ENCODE measurements around the gene CKAP5.

Gene CKAP5

DNA sequence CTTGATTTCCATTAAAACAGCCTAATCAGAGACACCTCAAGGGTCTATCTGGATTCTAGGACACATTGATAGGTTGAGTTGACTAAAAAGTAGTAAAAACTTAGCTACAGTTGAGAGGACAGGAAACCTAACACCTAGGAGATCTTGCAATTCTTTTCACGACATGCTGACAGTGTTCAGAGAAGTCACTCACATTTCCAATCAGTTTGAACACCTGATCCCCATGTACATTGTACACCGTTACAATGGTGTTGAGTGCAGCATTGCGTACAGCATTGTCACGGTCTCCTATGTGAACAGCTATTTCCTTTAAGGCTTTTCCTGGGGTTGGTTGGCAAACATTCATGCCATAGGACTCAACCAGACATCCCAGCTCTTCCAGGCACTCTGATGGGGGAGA lies 84.3 kb downstream of the CKAP5 start:
- DNase-seq, result no peak

DNA sequence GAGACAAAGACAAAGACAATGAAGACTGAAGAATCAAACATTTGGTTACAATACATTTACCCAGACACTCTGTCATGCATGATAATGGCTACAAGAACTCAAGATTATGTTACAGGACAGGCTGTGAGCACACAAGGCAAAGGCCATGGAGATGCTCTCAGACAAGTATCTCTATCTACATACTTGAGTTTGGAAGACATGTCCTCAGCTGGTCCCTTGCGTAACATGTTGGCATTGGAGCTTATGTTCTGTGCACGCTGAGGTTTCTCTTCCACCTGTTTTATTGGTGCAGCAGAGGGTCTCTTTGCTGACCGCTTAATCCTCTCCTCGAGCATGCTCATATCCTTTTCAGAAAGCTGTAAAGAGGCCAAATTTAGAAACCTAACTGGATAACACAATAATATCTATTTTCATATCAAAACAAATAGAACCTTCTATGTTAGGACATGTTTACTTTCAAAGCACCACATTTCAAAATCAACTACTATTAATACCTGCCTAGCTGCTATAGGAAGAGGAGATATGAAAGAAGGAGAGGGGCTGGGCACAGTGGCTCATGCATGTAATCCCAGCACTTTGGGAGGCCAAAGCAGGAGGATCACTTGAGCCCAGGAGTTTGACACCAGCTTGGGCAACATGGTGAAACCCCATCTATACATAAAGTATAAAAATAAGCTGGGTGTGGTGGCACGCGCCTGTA lies 85.5 kb downstream of the CKAP5 start:
- no peak for DNase-seq

DNA sequence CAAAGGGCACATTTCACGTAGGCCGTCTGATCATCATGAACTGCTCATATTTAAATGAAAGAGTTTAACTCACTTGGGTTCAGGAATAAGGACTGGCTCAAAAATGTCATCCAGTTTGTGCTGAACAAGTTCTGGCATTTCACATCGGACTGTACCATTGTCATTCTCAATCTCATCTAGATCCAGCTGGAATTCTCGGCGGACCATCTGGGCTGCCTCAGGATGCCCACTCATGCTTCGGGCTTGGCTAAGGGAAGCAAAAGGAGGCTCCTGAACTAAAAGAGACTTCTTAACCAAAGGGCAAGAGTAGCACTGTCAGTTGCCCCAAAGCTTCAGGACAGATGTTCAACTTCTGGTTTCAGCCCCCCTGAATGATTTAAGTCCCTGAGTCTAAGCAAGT lies 86.9 kb downstream of the CKAP5 start:
- DNase-seq, result no peak

DNA sequence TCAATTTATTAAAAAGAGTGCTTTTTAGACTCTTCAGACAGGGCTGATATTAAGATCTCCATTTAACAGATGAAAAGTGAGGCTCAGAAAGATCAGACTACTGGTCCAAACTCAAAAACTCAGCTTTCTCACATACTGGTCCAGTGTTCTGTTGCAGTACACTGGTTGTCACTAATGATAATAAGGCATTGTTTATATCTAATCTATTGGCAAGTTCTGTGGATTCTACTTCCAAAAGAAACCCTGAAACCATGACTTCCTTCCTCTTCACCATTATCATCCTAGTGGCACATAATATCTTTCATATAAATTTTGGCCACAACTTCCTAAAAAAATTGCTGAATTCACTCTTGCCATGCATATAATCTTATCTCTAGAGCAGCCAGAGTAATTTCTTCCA lies 90.1 kb downstream of the CKAP5 start:
- DNase-seq, result no peak

DNA sequence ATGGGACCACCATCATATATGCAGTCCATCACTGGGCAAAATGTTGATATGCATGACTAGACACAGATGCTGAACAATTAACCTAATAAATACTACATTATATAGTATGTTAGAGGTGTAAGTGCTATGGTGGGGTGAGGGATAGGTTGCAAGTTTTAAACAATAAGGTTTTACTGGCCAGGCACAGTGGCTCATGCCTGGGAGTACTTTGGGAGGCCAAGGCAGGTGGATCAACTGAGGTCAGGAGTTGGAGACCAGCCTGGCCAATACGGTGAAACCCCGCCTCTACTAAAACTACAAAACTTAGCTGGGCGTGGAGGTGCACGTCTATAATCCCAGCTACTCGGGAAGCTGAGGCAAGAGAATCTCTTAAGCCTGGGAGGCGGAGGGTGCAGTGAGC lies 98.9 kb downstream of the CKAP5 start:
- DNase-seq, result no peak

DNA sequence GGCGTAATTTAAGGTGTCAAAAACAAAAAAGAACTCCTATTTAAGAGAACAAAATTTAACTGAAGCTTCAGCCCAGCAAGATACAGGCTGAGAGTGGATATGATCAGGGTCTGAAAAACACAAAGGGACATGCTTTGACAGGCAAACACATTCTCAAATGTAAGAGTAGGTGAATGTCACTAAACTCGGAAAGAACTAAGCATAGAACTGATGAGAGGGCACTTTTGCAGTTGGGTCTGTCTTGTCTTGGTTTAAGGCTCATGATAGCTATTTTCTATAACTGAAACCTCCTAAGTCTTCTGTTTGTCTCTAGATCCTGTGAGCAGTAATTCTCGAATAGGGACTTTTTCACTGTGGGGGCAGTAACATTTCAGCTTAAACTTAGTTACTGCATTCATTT lies 100.1 kb downstream of the CKAP5 start:
- DNase-seq, result no peak

DNA sequence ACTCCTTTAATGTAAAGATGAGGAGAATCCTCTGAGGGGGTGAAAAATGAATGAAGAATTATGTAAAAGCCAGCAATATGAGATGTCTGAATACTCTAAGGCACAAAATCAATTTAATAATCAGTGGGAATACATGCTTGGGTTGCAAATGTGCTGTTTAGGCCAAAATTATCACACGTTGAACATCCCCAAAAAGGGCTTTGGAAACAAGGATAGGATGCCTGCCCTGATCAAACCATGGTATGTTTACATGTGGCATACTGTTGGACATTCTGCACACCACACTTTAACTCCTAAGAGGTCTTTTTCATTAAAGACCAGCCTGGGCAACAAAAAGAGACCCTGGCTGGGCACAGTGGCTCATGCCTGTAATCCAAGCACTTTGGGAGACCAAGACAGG lies 100.8 kb downstream of the CKAP5 start:
- no peak for DNase-seq

DNA sequence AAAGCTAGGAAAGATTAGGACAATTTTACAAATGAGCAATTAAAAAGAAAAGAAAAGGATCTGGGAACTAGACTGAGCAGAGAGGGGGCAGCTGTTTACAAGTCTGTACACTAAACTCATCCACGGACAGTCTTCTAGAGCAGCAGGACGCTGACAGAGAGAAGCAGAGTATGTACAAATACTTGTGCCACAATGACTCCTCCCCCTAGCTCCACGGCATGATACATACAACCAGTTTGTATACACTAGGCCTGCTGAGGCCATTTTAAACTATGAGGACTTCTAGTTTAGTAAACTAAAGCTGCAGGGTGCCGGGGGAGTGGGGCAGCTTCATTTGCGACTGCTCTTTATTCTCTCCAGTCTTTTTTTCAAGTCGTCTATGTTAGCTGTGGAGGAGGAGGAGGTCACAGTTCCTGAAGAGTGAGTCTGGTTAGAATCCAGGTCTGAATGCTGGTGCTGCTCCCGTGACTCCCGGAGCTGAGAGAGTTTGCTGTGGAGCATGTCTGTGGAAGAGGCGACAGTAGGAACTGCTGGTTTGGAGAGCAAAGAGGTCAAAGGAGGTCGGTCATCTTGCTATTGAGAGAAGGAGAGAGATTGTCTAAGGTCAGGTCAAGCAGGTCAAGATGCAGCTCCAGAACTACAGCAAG lies 102.3 kb downstream of the CKAP5 start:
- no peak for DNase-seq

DNA sequence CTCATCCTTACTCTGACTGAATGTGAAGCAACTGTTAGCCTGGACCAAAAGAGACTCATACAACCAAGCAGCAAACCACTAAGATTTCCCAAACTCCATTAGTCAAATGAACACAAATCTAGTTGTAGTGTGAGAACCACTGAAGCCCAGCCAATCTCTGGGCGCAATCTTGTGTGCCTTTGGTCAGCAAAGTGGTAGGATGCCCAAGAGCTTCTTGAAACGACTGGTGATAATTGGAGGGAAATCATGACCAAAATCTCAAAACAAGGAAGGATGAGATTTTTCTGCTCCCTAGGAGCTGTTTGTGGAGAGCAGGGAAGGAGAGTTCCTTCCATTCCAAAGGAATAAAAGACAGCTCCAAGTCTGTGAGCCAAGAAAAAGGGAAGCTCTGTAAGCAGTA lies 103.0 kb downstream of the CKAP5 start:
- DNase-seq, result no peak

DNA sequence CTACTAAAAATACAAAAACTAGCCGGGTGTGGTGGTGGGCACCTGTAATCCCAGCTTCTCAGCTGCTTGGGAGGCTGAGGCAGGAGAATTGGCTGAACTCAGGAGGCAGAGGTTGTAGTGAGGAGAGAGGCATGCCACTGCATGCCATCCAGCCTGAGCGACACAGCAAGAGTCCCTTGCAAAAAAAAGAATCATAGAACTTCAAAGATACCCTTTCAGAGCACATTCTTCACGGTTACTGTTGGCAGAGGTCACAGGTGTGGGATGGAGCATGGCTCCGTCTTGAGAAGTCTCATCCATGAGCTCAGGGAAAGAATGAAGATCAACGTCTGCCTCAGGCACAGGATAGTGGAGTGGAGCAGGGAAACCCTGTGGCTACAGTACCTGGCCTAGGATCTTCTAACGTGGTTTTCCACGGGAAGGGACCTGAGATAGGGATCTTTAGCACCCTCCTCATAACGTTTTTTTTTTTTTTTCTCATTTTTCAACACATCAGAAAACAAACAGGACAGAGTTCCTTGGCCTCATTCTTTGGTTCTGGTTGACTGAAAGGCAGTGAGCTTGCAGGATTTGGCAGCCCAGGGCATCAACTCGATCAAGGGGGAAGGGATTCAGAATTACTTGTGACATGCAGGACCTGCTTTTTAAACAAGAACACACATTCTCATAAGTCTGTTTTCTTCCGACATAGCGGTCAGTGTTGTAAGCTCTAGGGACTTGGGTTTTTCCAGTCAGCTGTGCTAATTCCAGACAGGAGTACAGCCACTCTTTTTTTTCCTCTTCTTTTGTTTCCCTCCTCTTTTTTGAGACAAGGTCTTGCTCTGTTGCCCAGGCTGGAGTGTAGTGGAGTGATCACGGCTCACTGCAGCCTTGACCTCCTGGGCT lies 104.2 kb downstream of the CKAP5 start:
- DNase-seq, result no peak

DNA sequence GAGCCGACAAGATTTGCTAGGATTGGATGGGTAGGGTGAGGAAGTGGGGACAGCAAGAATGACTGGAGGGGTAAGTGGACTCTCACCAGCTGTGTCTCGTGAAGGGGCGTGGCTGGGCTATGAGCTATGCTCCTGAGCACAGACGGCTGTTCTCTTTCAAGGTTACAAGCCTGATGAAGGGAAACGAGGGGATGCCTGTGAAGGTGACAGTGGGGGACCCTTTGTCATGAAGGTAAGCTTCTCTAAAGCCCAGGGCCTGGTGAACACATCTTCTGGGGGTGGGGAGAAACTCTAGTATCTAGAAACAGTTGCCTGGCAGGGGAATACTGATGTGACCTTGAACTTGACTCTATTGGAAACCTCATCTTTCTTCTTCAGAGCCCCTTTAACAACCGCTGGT lies 107.2 kb downstream of the CKAP5 start:
- DNase-seq, result no peak

DNA sequence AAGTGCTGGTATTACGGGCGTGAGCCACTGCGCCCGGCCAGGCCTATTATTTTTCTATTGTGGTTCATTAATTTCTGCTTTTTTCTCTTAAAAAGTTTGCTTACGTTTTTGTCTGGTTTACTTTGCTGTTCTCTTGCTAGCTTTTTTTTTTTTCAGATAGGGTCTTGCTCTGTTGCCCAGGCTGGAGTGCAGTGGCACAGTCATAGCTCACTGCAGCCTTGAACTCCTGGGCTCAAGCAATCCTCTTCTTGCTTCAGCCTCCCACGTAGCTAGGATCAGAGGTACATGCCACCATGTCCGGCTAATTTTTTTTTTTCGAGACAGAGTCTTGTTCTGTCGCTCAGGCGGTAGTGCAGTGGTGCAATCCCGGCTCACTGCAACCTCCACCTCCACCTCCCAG lies 108.4 kb downstream of the CKAP5 start:
- no peak for DNase-seq

DNA sequence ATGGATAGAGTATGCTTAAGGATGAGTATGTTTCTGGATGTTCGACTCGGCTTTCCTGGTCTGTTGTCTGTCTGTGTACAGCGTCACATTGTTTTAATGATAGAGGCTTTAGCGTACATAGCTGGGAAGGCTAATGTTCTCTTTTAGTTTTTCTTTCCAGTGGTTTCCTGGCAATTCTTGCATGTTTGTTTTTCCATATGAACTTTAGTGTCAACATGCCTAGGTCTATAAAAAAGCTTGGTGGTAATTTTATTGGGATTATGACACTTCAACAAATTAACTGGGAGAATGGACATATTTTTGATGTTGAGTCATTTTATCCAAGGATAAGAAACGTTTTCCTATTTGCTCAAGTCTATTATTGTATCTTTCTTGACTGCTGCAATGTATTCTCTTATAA lies 109.5 kb downstream of the CKAP5 start:
- DNase-seq, result no peak

DNA sequence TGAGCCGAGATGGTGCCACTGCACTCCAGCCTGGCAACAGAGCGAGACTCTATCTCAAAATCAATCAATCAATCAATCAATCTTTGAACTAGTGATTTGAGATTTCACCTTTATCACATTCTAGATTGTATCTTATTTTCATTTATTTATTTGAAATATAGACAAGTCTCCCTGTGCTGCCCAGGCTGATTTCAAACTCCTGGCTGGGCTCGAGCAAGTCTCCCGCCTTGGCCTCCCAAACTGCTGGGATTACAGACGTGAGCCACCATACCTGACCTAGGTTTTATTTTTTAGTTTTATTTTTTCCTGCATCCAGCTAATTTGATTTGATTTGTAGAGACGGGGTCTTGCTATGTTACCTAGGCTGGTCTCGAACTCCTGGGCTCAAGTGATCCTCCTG lies 109.9 kb downstream of the CKAP5 start:
- DNase-seq, result no peak

DNA sequence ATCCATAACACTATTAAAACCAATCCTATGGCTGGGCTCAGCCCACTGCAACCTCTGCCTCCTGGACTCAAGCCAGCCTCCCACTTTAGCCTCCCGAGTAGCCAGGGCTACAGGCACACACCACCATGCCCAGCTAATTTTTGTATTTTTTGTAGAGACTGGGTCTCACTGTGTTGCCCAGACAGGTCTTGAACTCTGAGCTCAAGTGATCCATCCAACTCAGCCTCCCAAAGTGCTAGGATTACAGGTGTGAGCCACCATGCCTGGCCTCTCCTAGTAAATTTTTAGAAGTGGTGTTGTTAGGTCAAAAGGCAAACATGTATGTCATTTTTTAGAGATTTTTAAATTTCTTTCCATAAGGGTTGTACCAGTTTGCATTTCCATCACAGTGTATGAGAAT lies 112.8 kb downstream of the CKAP5 start:
- no peak for DNase-seq

DNA sequence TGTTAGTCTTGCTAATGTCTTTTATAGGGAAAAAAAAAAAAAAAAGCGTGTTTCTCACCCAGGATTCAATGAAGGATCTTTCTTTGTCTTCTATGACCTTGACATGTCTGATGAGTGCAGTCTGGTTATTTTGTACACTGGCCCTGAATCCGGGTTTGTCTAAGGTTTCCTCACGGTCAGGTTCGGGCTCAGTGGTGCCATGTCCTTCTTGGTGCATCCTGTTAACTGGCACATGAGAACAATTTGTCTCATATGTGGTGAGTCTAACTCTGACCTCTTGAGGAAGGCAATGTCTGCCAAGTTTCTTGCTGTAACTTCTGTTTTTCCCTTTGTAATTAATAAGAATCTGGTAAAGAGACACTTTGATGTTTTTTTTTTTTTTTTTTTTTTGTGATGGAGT lies 114.5 kb downstream of the CKAP5 start:
- DNase-seq, result no peak

DNA sequence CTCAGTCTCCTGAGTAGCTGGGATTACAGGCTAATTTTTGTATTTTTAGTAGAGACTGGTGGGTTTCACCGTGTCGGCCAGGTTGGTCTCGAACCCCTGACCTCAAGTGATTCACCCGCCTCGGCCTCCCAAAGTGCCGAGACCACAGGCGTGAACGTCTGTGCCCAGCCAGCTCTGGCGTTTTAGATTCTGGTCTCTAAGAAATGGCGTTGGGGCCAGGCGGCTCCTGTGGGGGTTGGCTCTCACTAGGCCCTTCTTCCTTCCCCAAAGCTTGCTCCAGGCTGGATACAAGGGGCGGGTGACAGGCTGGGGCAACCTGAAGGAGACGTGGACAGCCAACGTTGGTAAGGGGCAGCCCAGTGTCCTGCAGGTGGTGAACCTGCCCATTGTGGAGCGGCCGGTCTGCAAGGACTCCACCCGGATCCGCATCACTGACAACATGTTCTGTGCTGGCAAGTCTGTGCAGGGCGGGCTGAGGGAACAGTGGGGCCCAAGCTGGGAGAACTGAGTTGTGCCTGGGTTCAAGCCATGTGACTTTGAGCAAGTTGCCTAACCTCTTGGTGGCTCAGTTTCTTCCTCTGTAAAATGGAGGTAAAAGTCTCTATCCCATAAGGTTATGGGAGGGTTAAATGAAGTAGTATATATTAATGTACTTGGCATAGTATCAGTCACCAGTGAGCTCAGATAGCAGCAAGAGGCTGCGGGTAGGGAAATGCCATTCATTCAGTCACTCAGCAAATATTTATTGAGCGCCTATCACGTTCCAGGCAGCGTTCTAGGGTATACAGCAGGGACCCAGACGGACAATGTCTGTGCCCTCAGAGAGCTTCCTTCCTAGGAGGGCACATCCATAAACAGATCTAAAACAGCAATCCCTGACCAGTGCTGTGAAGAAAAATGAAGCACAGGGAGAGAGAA lies 116.7 kb downstream of the CKAP5 start:
- DNase-seq, result no peak

DNA sequence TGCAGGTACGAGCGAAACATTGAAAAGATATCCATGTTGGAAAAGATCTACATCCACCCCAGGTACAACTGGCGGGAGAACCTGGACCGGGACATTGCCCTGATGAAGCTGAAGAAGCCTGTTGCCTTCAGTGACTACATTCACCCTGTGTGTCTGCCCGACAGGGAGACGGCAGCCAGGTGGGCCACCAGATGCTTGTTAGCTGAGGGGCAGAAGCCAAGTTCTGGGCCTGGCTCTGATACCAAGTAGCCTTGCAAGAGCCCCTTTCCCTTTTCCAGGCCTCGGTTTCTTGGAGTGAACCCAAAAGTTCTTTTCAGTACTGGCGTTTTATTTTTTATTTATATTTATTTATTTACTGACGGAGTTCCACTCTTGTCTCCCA lies 117.4 kb downstream of the CKAP5 start:
- DNase-seq, result no peak

DNA sequence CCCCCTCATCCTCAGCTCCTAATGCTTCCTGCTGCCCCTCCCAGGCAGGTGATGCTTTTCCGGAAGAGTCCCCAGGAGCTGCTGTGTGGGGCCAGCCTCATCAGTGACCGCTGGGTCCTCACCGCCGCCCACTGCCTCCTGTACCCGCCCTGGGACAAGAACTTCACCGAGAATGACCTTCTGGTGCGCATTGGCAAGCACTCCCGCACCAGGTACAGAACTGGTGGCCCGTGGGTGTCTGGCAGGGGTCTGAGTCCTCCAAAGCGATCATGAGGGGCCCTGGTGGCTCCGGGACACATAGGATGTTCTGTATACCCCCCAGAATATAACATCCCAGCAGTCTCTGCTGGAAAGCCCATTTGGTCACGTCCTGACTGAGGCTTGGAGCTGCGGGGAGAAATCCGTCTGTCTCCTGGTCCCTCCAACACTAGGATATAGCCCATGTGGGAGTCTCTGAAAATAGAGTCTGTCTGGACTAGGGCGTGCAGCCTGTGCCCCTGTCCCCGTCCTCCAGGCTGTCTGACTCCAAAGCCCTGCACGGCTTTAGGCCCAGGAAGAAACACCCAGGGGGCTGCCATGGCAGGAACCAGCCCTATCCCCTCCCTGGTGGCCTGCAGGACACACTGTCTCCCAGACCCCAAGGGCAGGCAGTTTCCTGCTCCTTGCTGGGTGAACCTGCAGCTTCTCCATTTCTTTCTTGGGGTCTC lies 118.0 kb downstream of the CKAP5 start:
- DNase-seq, result no peak

DNA sequence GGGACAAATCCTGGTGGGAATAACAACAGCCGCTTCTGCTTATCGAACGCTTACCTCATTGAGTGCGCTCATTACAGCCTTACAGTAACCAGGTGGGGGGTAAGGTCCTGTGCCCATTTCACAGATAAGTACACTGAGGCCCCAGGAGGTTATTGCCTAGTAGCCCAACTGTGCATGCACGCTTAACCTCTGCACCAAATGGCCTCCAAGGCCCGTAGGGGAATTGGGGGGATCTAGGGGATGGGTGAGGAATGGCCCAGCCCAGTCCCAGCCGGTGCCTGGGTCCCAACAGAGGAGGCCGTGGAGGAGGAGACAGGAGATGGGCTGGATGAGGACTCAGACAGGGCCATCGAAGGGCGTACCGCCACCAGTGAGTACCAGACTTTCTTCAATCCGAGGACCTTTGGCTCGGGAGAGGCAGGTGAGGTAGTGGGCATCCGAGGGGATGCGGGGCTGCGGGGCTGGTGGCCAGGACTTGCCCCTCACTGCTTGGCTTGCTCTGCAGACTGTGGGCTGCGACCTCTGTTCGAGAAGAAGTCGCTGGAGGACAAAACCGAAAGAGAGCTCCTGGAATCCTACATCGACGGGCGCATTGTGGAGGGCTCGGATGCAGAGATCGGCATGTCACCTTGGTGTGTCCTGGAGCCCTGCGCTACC lies 119.7 kb downstream of the CKAP5 start:
- no peak for DNase-seq

DNA sequence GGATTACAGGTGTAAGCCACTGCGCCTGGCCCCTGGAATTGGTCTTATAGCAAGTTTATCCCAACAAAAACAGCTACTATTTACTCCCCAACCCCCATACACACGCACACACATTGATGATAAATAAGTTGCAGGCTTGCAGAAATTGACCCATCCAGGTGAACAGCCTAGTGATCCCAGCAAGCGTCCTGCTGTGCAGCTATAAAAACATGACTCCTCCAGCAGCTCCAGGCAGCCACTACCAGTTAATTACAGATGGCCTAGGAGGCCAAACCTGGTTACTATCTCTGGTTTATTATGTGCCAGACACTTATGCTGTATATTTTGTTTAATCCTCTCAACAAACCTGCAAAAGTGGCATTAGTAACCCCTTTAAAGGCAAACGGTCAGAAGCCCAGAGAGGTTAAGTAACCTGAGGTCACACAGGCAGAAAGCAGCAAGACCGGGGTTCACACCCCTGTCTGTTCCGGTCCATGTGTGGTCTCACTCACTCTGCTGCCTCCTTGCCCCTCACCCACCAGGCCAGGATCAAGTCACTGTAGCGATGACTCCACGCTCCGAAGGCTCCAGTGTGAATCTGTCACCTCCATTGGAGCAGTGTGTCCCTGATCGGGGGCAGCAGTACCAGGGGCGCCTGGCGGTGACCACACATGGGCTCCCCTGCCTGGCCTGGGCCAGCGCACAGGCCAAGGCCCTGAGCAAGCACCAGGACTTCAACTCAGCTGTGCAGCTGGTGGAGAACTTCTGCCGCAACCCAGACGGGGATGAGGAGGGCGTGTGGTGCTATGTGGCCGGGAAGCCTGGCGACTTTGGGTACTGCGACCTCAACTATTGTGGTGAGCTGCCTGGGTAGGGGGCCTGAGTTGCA lies 120.5 kb downstream of the CKAP5 start:
- no peak for DNase-seq
